ENCODE results near the gene CAMK2N1.

CAMK2N1 gene

DNA sequence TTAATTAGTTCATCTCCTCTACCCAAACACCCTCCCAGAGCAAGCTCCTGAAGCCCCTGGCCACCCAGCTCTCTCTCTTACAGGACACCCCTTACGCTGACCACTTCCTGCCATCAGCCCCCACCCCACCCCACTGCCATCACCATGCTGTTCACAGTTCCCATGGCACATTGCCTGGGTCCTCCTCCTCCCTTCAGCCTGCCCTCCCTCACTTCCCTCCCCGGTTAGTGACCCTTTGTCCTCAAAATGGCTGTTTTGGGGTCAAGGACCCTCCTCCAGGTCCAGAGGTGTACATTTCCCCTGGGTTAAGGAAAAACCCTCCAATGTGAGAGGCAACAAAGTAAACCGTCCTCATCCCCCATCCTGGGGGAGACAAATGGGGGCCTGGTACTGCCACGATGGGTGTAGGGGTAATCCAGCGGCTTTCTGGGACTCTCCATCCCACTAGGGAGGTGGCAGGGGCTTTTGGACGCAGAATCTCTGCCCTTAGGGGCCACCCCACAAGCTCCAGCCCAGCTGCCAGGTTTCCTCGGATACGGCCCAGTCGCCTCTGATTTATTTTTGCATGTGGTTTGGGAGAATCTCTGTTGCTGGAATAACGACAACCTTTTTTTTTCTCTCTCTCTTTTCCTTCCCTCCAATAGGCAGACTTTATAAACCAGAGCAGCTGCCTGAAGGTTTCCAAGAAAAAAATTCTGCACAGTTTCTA, 8.5 kb downstream of the CAMK2N1 start:
- DNase-seq, result no peak

DNA sequence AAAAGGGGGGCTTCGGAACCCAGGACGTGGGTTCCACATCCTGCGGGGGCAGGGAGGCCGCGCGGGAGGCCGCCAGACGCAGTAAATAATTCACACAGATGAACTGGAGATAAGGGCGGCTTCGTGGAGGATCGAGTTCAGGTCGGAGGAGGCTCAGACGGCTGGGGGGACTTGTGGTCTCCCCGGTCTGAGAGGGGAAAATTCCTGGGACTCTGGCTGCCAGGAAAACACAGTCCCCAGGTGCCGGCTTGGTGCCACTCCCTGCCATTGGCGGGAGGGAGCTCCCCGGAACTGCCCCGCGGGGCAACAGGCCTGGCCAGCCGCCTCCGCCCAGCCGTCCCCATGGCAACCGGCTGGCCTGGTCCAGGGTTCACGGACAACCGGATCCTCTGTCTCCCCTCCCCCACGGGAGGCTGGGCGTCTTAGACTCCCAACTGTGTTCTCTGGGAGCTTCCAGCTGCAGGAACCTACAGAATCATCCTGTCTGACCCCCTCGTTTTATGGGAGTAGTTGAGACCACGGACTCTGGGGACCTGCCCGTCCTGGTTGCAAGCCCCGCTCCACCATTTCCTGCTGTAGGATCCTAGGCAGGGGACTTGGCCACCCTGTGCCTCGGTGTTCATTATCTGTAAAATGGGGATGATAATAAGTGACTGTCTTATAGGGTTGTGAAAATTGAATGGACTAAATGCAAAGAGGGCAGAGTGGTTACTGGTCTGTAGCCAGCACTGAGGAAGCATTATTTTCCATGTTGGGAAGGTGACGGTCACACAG, 9.6 kb downstream of the CAMK2N1 start:
- no peak for DNase-seq

DNA sequence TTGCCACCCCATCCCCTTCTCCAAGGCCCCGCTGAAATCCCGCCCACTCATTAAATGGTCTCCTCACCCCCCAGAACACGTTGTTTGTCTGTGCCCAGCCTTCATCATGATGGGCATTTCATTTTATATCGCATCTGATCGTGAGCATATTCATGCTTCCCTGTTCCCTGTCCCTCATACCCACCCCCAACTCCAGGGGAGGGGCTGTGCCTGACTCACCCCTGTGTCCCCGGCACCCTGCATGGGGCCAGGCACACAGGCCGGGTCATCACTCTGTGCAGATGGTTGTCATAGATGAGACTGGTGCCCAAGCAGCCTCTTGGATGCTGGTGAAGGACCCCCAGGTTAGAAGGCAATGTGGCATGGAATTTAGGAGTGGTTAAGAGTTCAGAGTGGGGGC, 11.0 kb downstream of the CAMK2N1 start:
- no peak for DNase-seq

DNA sequence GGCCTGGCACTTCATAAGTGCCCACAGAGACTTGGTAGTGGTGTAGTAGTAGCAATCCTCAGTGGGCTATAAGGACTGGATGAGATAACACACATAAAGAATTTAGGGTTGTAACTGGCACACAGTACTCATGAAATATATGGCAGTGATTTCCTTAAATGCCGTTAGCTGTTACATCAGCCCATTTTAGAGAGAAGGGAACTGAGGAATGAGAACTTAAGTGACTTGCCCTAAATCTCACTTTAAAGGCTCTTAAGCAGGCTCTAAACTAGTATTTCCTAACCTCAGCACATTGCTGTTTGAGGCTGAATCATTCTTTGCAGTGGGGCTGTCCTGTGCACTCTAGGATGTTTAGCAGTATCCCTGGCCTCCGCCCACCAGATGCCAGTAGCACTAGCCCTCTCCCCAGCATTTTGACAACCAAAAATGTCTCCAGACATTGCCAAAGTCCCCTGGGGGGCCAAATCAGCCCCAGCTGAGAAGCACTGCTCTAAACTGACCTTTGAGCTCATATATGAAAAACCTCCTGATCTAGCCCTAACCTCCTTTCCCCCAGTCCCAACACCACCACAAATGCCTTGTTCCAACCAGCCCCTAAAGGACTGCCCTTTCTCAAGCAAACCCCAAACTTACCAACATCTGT, 11.6 kb downstream of the CAMK2N1 start:
- DNase-seq, result no peak

DNA sequence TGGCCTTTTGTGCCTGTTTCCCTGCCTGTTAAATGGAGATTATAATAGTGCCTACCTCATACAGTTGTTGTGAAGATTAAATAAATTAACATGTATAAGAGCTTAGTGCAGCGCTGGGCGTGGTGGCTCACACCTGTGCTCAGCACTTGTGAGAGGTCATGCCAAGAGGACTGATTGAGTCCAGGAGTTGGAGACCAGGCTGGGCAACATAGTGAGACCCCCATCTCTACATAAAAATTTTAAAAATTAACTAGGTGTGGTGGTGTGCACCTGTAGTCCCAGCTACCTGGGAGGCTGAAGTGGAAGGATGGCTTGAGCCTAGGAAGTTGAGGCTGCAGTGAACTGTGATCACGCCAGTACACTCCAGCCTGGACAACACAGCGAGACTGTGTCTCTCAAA, 12.1 kb downstream of the CAMK2N1 start:
- DNase-seq, result no peak

DNA sequence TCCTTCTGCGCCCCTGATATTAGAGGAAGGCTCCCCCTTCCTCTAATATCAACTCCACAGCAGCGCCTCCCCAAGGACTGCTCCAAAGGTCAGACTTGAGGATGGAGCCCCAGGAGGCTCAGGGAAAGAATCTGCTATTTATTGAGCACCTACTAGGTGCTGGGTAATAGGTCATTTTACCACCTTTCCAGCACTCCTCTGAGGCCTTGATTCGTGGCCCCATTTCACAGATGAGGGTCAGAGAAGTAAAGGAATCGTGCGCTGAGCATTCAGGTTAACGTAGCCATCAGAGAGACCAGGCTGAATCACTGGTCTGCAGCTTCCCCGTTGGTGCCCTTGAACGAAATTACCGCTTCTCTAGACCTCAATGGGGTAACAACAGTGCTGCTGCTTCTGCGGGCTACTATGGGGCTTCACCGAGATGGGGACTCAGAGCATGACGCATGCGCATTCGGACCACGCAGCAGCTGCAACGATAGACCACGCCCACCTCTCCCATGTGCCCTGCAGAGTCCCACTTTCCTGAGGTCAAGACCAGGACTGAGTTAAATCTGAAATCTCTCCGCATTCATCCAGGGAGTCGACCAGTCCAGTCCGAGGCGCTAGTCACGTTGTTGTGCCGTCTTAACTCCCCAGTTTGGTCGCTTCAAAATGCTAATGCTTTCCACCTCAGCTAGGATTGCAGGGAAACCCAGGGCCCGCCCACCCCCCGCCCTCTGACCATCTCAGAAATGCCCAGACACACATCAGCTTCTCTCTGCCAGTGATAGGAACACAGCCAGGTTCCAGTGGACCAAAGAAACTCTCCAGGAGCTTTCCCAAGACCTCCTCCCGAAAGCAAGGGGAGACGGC, 12.9 kb downstream of the CAMK2N1 start:
- peak; percentile 22 for DNase-seq

DNA sequence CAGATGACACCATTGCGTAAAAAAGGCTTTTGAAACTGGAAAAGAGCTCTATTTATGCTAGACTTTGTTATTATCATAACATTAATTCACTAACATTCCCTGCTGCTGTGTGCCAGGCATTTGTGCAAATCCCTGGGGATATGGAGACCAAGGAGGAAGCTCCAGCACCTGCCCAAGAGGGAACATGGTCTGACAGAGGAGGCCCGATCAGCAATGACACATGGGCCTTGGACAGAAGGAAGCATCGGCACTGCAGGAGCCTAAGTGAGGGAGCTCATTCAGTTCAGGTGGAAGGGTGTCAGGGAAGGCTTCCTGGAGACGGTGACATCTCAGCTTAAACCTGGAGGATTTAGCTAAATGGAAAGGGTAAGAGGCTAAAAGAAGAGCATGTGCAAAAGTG, 13.9 kb downstream of the CAMK2N1 start:
- DNase-seq, result no peak

DNA sequence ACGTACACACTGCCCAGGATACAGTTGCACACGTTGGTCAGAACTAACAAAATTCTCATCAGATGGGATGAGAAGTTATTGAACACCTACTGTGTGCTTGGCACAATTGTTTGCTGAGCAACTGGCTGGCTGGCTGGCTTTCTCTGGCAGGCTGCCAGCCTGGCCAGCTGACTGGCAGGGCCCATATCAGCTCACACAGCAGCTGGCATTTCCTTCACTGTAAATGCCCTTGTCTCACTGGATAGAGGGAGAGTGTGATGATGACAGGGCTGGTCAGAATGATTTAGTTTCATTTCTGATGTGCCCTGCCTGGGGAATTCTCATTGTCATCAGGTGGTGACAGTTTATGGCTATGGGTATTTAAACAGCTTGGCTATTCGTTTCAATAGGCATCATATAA, 15.8 kb downstream of the CAMK2N1 start:
- no peak for DNase-seq

DNA sequence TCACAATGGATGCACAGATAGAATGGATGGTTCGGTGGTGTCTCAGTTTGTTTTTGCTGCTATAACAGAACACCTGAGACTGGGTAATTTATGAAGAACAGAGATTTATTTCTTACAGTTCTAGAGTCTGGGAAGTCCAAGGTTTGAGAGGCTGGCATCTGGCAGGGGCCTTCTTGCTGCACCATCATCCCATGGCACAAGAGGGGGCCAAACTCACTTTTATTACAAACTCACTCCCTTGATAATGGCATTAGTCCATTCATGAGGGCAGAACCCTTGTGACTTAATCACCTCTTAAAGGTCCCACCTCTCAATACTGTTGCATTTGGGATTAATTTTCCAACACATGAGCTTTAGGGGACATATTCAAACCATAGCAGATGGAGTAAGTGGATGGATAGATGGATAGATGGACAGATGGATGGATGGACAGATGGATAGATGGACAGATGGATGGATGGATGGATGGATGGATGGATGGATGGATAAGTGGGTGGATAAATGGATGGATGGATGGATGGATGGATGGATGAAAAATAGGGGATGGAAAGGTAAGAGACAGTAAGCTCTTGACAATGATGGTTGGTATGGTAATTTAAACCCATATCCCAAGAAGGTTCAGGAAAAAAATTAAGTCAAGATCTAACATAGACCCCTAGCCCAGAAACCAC, 16.5 kb downstream of the CAMK2N1 start:
- no peak for DNase-seq

DNA sequence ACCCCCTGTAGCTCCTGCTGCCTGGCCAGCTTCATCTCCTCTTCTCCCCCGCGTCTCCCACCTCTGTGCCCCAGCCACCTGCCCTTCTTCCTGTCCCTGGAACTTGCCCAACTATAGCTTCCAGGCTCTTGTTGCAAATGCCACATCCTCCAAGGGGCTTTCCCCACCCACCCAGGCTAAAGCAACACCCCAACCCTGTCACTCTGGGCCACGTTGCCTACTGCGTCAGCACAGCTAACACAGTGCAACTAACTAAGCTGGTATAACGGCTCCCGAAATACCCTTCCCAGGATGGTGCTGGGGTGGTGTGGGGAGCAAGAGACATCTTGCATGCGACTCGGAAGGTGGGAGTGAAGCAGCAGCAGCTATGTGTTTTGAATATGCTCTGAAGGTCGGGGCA, 19.7 kb downstream of the CAMK2N1 start:
- DNase-seq, result peak; percentile 26

DNA sequence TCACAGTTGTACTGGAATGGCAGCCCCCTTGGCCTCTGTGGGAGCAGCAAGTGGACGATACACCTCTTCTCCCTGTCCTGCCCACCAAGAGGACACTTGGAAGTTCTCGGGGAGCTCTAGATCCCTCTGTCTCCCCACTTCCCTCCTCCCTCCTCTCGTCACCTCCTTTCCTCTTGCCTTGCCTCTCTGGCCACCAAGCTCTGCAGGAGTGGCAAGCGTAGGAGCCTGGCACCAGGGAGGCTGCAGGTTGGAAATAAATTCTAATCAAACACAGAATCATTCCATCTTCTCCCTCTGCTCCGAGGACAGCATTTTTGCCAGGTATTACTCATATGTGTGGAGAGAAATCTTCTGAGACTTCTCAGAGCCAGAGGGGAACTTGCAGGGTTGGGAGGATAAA, 20.8 kb downstream of the CAMK2N1 start:
- no peak for DNase-seq

DNA sequence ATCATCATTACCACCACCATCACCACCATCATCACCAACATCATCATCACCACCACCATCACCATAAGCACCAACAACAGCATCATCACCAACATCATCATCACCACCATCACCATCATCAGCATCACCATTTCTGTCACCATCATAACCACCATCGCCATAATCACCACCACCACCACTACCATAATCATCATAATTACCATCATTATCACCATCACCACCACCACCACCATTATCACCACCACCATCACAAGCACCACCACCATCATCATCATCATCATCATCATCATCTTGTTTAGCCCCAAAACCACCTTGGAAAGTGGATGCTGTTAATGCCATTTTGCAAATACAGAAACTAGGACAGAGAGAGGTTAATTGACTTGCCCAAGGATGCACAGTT, 22.5 kb downstream of the CAMK2N1 start:
- no peak for DNase-seq

DNA sequence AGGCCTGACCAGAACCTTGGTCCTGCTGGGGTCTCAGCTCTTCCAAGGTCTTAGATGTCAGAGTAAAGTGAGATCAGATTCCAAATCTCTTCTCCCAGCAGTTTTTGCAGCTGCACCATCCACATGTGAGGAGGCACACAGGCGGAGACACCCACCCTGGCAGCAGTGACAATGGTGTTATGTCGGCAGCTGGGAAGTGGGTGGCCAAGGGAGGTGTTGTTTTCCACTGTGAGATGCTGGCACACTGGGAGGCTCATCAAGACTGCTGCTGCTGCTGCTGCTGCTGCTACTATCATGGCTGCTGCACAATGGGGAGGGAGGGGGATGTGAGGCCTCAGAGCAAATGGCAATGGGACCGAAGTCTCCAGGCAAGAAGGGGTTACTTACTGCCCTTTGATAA, 23.6 kb downstream of the CAMK2N1 start:
- no peak for DNase-seq

DNA sequence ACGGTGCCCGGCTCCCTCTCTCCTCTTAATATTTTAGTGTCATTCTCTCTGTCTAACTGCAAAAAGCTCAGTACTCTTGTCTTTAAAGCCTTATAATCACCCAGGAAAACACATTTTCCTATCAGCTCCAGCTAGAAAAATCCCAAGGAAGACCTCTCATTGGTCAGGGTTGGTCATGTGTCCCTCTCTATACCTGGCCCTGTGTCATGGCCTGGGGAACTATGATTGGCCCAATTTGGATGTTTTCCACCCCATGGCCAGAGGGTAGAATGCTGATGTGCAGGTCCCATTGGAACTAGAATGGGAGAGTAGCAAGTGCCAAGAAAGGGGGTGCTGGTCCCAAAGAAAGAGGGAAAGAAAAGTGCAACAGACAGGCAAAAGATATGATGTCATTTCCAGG, 27.3 kb downstream of the CAMK2N1 start:
- DNase-seq, result no peak

DNA sequence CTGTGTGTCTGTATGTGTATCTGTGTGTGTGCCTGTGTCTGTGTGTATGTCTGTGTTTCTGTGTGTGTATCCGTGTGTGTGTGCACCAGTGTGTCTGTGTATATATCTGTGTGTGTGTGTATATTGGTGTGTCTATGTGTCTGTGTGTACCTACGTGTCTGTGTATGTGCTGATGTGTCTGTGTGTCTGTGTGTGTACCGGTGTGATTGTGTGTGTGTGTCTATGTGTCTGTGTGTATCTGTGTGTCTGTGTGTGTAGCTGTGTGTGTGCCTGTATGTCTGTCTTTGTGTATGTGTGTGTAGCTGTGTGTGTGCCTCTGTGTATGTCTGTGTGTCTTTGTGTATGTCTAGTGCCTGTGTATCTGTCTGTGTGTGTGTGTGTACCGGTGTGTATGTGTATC, 32.0 kb downstream of the CAMK2N1 start:
- DNase-seq, result no peak

DNA sequence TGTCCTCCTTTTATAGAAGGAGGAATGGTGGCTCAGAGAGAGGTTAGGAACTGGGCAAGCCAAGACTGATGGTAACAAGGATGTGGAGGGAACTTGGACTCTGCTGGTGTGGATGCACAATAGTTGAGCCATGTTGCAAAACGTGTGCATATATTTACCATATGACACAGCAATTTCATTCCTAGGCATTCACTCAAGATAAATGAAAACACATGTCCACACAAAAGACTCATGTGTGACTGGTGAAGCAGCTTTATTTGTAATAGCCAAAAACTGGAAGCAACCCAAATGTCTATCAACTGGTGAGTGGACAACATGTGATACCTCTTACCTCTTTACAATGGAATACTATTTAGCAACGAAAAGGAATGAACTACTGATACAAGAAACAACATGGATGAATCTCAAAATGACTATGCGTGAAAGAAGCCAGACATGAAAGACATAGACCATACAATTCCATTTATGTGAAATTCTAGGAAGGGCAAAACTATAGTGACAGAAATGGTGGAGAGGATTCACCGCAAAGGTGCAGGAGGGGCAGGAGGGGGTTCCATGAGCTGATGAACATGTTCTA, 36.2 kb downstream of the CAMK2N1 start:
- DNase-seq, result no peak

DNA sequence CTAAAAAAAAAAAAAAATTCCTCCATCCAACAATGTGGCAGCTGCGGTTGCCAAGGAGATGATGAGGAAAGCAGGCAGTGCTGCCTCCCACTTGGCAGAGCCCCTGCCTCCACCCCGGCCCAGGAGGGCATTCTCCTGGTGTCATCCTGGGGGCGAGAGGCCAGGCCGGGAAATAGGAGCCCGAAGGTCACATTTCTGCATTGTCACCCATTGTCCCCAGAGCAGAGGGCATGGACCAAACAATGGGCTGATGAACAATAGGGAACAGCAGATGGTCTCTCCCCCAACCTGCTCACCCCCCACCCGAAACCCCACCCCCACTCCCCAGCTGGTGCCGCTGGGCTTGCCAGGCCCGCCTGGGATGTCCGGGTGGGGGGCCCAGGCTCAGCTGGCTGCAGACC, 37.3 kb downstream of the CAMK2N1 start:
- no peak for DNase-seq

DNA sequence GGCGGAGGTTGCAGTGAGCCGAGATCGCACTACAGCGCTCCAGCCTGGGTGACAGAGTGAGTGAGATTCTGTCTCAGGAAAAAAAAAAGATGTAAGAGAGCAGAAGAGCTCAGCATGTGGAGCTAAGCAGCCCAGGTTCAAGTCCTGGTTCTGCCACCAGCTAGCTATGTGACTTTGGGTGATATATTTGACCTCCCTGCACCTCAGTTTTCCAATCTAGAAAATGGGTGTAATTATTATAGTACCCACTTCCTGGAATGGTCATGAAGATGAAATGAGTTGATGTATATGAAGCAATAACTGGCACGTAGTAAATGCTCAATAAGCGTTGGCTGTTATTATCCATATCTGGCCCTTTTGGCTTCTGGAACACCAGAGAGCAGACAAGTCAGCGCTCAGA, 38.2 kb downstream of the CAMK2N1 start:
- DNase-seq, result no peak

DNA sequence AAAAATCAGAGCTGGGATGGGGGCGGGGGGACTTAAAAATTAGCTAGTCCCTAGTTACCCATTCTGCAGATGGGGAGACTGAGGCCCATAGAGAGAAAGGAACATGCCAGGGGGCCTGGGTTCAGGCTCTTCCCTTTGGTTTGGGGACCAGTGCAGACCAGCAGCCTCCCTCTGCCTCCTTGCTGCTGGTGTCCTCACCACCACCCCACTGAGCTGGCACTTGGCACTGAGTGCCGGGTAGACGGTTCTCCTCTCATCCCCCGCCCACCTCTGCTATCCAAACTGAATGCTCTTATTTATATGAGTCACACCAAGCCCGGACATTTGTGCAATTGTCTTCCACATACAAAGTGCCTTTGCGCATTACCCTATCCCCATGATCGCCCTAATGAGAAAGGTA, 39.2 kb downstream of the CAMK2N1 start:
- no peak for DNase-seq

DNA sequence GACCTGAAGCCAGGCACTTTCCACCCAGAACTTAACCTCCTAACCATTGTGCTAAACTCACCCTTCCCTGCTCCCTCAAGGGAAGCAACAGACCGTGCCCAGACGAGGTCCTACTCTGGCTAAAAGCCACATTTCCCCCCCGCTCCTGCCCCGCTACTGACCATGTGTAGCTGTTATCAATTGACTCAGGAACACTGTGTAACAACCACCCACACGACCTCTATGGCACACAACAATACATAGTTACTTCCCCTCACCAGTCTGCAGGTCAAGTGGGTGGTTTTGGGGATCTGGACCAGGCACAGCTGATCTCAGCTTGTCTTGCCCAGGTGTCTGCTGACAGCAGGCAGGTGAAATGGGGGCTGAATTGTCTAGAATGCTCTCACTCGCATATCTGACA, 40.1 kb downstream of the CAMK2N1 start:
- no peak for DNase-seq

DNA sequence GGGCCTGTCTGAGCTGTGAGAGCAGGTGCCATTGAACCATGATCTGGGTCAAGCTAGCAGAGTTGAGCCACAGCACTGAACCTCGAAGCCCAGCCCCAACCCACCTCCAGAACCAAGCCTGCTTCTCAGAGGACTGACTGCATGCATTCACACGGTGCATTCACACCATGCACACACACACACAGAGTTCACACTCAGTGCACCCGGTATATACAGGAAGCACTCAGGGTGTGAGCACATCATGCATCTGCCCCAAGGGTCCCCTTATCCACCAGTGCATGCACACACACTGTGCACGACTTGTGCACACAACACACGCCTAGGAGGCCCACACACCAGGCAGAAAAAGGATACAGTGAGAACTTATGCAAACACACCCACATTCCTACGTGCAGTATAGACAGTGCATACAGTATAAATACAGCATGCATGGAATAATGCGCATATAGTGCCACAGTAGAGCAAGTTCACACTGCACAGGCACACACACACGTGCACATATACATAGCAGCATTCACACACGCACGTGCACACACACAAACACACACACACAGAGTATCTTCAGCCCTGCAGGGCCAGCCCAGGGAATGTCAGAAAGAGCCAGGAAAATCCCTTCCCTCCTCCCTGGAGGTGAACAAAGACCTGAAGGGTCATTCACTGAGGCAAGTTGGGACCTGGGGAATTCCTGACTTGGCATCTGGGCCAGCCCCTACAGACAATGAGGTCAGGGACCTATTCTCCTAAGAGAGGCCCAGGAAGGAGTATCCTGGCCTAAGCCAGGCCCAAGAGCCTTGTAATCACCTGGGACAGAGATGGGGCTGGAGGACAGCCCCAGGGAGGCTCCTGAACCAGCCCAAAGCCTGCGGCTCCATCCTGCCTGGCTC, 42.1 kb downstream of the CAMK2N1 start:
- no peak for DNase-seq
